H9 (cell line): ENCODE data around the gene RAB5A. TPM values are rescaled to one million over a fixed set of nuclear protein-coding genes. Genes with fewer than 3 reads are reported as not detected.

ENCODE experiments used
- DNase-seq: peaks from one replicate; pipeline ENCODE4 v3.0.0-alpha.2; 2017
- H2AFZ ChIP-seq: one replicate; pipeline ENCODE4 v1.6.1; 2013; ENCODE audit warnings: mild to moderate bottlenecking, low read length, control low read depth, moderate library complexity
- H2AK5ac ChIP-seq: 2 replicates; pipeline ENCODE4 v1.6.1; 2013; ENCODE audit warnings: low read length, control low read depth, mixed read lengths; ENCODE audit not compliant: insufficient read length
- H2BK120ac ChIP-seq: one replicate; pipeline ENCODE4 v1.6.1; 2013; ENCODE audit warnings: low read depth, mild to moderate bottlenecking, low read length, control low read depth, inconsistent platforms; ENCODE audit not compliant: poor library complexity, severe bottlenecking
- H2BK12ac ChIP-seq: 2 replicates; pipeline ENCODE4 v1.6.1; 2013; ENCODE audit warnings: low read length, control low read depth, mixed read lengths, low read depth; ENCODE audit not compliant: insufficient read length
- H2BK15ac ChIP-seq: 2 replicates; pipeline ENCODE4 v1.6.1; 2013; ENCODE audit warnings: low read depth, low read length, control low read depth
- H2BK20ac ChIP-seq: one replicate; pipeline ENCODE4 v1.6.1; 2013; ENCODE audit warnings: low read depth, mild to moderate bottlenecking, low read length, control low read depth, inconsistent platforms; ENCODE audit not compliant: poor library complexity, severe bottlenecking
- H2BK5ac ChIP-seq: 2 replicates; pipeline ENCODE4 v1.6.1; 2013; ENCODE audit warnings: low read length, control low read depth, mixed read lengths; ENCODE audit not compliant: insufficient read length
- H3K14ac ChIP-seq: 2 replicates; pipeline ENCODE4 v1.6.1; 2013; ENCODE audit warnings: low read length, control low read depth; ENCODE audit not compliant: insufficient read depth
- H3K18ac ChIP-seq: 2 replicates; pipeline ENCODE4 v1.6.1; 2013; ENCODE audit warnings: low read depth, mild to moderate bottlenecking, mixed read lengths, low read length, control low read depth; ENCODE audit not compliant: insufficient read length
- H3K23ac ChIP-seq: 2 replicates; pipeline ENCODE4 v1.6.1; 2013; ENCODE audit warnings: low read length, control low read depth, mixed read lengths, low read depth; ENCODE audit not compliant: insufficient read length
- H3K23me2 ChIP-seq: 2 replicates; pipeline ENCODE4 v1.6.1; 2013; ENCODE audit warnings: low read depth, mild to moderate bottlenecking, mixed read lengths, low read length, control low read depth; ENCODE audit not compliant: insufficient read length, poor library complexity, severe bottlenecking
- H3K27ac ChIP-seq: 2 replicates; pipeline ENCODE4 v1.5.1; 2013; ENCODE audit warnings: low read length, control low read depth, mixed read lengths, low read depth; ENCODE audit not compliant: insufficient read length
- H3K27me3 ChIP-seq: 2 replicates; pipeline ENCODE4 v1.6.1; 2013; ENCODE audit warnings: low read length, control low read depth, inconsistent platforms; ENCODE audit not compliant: insufficient read depth
- H3K4ac ChIP-seq: 2 replicates; pipeline ENCODE4 v1.6.1; 2013; ENCODE audit warnings: low read depth, mild to moderate bottlenecking, control low read depth, inconsistent platforms, low read length, moderate library complexity
- H3K4me1 ChIP-seq: 2 replicates; pipeline ENCODE4 v1.6.1; 2013; ENCODE audit warnings: low read length, control low read depth, inconsistent platforms; ENCODE audit not compliant: insufficient read depth
- H3K4me2 ChIP-seq: 2 replicates; pipeline ENCODE4 v1.6.1; 2013; ENCODE audit warnings: low read length, control low read depth, mixed read lengths; ENCODE audit not compliant: insufficient read length, insufficient read depth
- H3K56ac ChIP-seq: 2 replicates; pipeline ENCODE4 v1.6.1; 2013; ENCODE audit warnings: low read depth, mild to moderate bottlenecking, mixed read lengths, low read length, control low read depth; ENCODE audit not compliant: insufficient read length
- H3K79me1 ChIP-seq: 2 replicates; pipeline ENCODE4 v1.6.1; 2013; ENCODE audit warnings: low read depth, mild to moderate bottlenecking, moderate library complexity, low read length, control low read depth, inconsistent platforms; ENCODE audit not compliant: insufficient read depth, poor library complexity, severe bottlenecking
- H3K79me2 ChIP-seq: 2 replicates; pipeline ENCODE4 v1.6.1; 2013; ENCODE audit warnings: low read length, control low read depth, inconsistent platforms; ENCODE audit not compliant: insufficient read depth
- H3K9ac ChIP-seq: 2 replicates; pipeline ENCODE4 v1.6.1; 2013; ENCODE audit warnings: low read length, control low read depth, mixed read lengths; ENCODE audit not compliant: insufficient read length; ENCODE audit errors: extremely low read depth
- H3K9me3 ChIP-seq: one replicate; pipeline ENCODE4 v1.6.1; 2013; ENCODE audit warnings: low read depth, low read length, inconsistent platforms; ENCODE audit not compliant: control insufficient read depth
- H3T11ph ChIP-seq: one replicate; pipeline ENCODE4 v1.6.1; 2013; ENCODE audit warnings: mild to moderate bottlenecking, low read length, control low read depth, inconsistent platforms
- H4K20me1 ChIP-seq: one replicate; pipeline ENCODE4 v1.6.1; 2013; ENCODE audit not compliant: control insufficient read depth, insufficient read length, insufficient read depth
- H4K5ac ChIP-seq: 2 replicates; pipeline ENCODE4 v1.6.1; 2013; ENCODE audit warnings: low read depth, mild to moderate bottlenecking, mixed read lengths, low read length, control low read depth; ENCODE audit not compliant: insufficient read length
- H4K8ac ChIP-seq: replicated peaks from 2 replicates; pipeline ENCODE4 v1.6.1; 2013; ENCODE audit warnings: low read length, control low read depth, mixed read lengths, low read depth; ENCODE audit not compliant: insufficient read length
- H4K91ac ChIP-seq: 2 replicates; pipeline ENCODE4 v1.6.1; 2013; ENCODE audit warnings: low read depth, mild to moderate bottlenecking, moderate library complexity, mixed read lengths, low read length, control low read depth; ENCODE audit not compliant: insufficient read length
- H3K27ac Mint-ChIP-seq, 3 experiments: 2 replicates in 2 of 3; 3 replicates in 1 of 3; pipeline ENCODE4 v1.8.0; 2020 to 2021; ENCODE audit warnings: mixed read lengths in 3 of 3, mild to moderate bottlenecking in 1 of 3, moderate library complexity in 1 of 3
- H3K27me3 Mint-ChIP-seq: 2 replicates; pipeline ENCODE4 v1.8.0; 2021; ENCODE audit warnings: low read depth, mild to moderate bottlenecking, moderate library complexity, mixed read lengths
- H3K36me3 Mint-ChIP-seq, 3 experiments: 2 replicates in 2 of 3; 3 replicates in 1 of 3; pipeline ENCODE4 v1.8.0; 2020 to 2021; ENCODE audit warnings: low read depth in 3 of 3, mixed read lengths in 3 of 3; ENCODE audit not compliant: insufficient read depth in 1 of 3
- H3K4me1 Mint-ChIP-seq, 2 experiments: 2 replicates each; pipeline ENCODE4 v1.8.0; 2020; ENCODE audit warnings: mixed read lengths in 2 of 2
- H3K4me3 Mint-ChIP-seq, 2 experiments: 2 replicates in 1 of 2; 3 replicates in 1 of 2; pipeline ENCODE4 v1.8.0; 2020 to 2021; ENCODE audit warnings: mild to moderate bottlenecking in 2 of 2, mixed read lengths in 2 of 2, moderate library complexity in 1 of 2
- H3K9me3 Mint-ChIP-seq, 2 experiments: 2 replicates in 1 of 2; 3 replicates in 1 of 2; pipeline ENCODE4 v1.8.0; 2020; ENCODE audit warnings: mild to moderate bottlenecking in 2 of 2, mixed read lengths in 2 of 2, moderate library complexity in 1 of 2
- WGBS: extraction: QIAGEN DNeasy Blood & Tissue Kit; methylation state at CpG from one replicate; pipeline ENCODE4 v1.1.7; 2013; ENCODE audit warnings: missing lambda C conversion rate, low lambda C conversion rate, mixed read lengths; ENCODE audit not compliant: insufficient read length; ENCODE audit errors: extremely low coverage; 5-methylcytosine and 5-hydroxymethylcytosine counted together
- total RNA-seq: library from RNA; stranded (reverse); gene quantifications from 2 replicates; pipeline ENCODE4 v1.2.1, GENCODE V29; 2021
- TF ChIP-seq, protein P1 (sequence below): fragments of 200-600 bp; sonication (generic); conservative IDR thresholded peaks from 3 replicates; pipeline ENCODE4 v1.8.0; 2021; ENCODE audit warnings: antibody characterized with exemption, mild to moderate bottlenecking

RAB5A gene
- total RNA-seq, 1 experiment from 2014 or later = 84.8 TPM

DNA sequence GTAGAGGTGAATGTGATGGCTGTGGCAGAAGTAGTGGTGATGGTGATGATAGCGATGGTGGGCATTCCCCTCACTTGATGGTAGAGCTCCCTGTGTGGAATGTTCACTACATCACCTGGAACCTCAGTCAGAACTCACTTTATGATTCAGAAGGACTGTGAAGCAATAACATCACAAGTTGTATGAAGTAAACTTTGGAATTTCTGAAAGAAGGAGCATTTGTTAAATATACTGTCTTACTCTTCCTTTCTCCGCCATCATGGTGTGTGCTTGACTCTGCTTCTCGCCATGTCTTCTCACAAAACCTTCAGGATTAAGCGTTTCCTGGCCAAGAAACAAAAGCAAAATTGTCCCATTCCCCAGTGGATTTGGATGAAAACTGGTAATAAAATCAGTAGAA, 65.3 kb downstream of the RAB5A start, which contains the start of gene PP2D1:
Gene PP2D1, minus strand, starts transcription at position 101 of the 400 bp plus-strand sequence. CDS start 192 bp downstream, outside the sequence.
- Mint-ChIP-seq H3K27me3 (no peaks in the 10 kb centered on the region), H3K9me3 (no peaks in the 10 kb centered on the region), H3K4me1 (no peaks in the 10 kb centered on the region), H3K36me3 (no peaks in the 10 kb centered on the region), H3K4me3 (no peak within 1 kb of the TSS), H3K27ac (no peak within 1 kb of the TSS)
- H3K14ac ChIP-seq = no peak within 1 kb of the TSS
- no peak for DNase-seq
- H4K20me1 ChIP-seq = no peaks in the 10 kb centered on the region
- no peak within 1 kb of the TSS for H4K5ac ChIP-seq
- no peak within 1 kb of the TSS for H2BK20ac ChIP-seq
- H4K8ac ChIP-seq = no peak within 1 kb of the TSS
- WGBS = no CpG with 5 or more reads among the region's 4 CpGs
- H3K4ac ChIP-seq = no peak within 1 kb of the TSS
- no peaks in the 10 kb centered on the region for H3K79me2 ChIP-seq
- H2BK5ac ChIP-seq = no peak within 1 kb of the TSS
- H3K23me2 ChIP-seq = no peaks in the 10 kb centered on the region
- no peak within 1 kb of the TSS for H3K56ac ChIP-seq
- no peak within 1 kb of the TSS for H3T11ph ChIP-seq
- TF ChIP-seq, protein P1, sequence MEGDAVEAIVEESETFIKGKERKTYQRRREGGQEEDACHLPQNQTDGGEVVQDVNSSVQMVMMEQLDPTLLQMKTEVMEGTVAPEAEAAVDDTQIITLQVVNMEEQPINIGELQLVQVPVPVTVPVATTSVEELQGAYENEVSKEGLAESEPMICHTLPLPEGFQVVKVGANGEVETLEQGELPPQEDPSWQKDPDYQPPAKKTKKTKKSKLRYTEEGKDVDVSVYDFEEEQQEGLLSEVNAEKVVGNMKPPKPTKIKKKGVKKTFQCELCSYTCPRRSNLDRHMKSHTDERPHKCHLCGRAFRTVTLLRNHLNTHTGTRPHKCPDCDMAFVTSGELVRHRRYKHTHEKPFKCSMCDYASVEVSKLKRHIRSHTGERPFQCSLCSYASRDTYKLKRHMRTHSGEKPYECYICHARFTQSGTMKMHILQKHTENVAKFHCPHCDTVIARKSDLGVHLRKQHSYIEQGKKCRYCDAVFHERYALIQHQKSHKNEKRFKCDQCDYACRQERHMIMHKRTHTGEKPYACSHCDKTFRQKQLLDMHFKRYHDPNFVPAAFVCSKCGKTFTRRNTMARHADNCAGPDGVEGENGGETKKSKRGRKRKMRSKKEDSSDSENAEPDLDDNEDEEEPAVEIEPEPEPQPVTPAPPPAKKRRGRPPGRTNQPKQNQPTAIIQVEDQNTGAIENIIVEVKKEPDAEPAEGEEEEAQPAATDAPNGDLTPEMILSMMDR = no peak
- no peak within 1 kb of the TSS for H2BK12ac ChIP-seq
- no peak within 1 kb of the TSS for H3K27ac ChIP-seq
- no peak within 1 kb of the TSS for H4K91ac ChIP-seq
- H2BK120ac ChIP-seq = no peak within 1 kb of the TSS
- no peaks in the 10 kb centered on the region for H3K4me1 ChIP-seq
- H3K79me1 ChIP-seq = no peaks in the 10 kb centered on the region
- no peak within 1 kb of the TSS for H2BK15ac ChIP-seq
- no peaks in the 10 kb centered on the region for H3K9me3 ChIP-seq
- H3K27me3 ChIP-seq = no peaks in the 10 kb centered on the region
- H3K23ac ChIP-seq = no peak within 1 kb of the TSS
- no peak within 1 kb of the TSS for H2AFZ ChIP-seq
- no peak within 1 kb of the TSS for H2AK5ac ChIP-seq
- no peak within 1 kb of the TSS for H3K4me2 ChIP-seq
- no peak within 1 kb of the TSS for H3K18ac ChIP-seq
- H3K9ac ChIP-seq = no peak within 1 kb of the TSS
